GM18505 (cell line): ENCODE measurements around the gene PDE2A.

ENCODE experiments used
- ATAC-seq: cut with Tn5 transposase; IDR thresholded peaks from one replicate; pipeline ENCODE4 v1.9.1; 2021; ENCODE audit not compliant: unreplicated experiment
- POLR2A ChIP-seq: IDR thresholded peaks from 4 replicates; pipeline ENCODE4 v1.6.1; 2011; ENCODE audit warnings: borderline replicate concordance; ENCODE audit not compliant: insufficient read depth, insufficient read length; ENCODE audit errors: extremely low read depth

PDE2A gene

GRCh38 chr11:72637198-72637597 is 37.0 kb downstream of the PDE2A start:
- no peak for ATAC-seq

GRCh38 chr11:72636376-72636775 is 37.8 kb downstream of the PDE2A start:
- ATAC-seq = no peak
- no peak for TF ChIP-seq POLR2A

More at GRCh38 chr11:72637198-72637597, 37.0 kb downstream of the PDE2A start:
- no peak for TF ChIP-seq POLR2A

GRCh38 chr11:72635933-72636332 is 38.3 kb downstream of the PDE2A start:
- no peak for TF ChIP-seq POLR2A
- no peak for ATAC-seq

- no peak for ATAC-seq
- TF ChIP-seq POLR2A = no peak
These were observed 38.8 kb downstream of the PDE2A start for GRCh38 chr11:72635309-72635915.

- no peak for TF ChIP-seq POLR2A
- ATAC-seq = no peak
These were observed 39.6 kb downstream of the PDE2A start for GRCh38 chr11:72634472-72635095.

GRCh38 chr11:72634016-72634415 is 40.2 kb downstream of the PDE2A start:
- no peak for TF ChIP-seq POLR2A
- ATAC-seq = no peak

- no peak for ATAC-seq
- TF ChIP-seq POLR2A = no peak
These were observed 41.2 kb downstream of the PDE2A start for GRCh38 chr11:72633068-72633467.

- no peak for ATAC-seq
- TF ChIP-seq POLR2A = no peak
These were observed 42.2 kb downstream of the PDE2A start for GRCh38 chr11:72631806-72632731.

- no peak for ATAC-seq
- no peak for TF ChIP-seq POLR2A
These were observed 43.9 kb downstream of the PDE2A start for GRCh38 chr11:72630104-72630852.

- TF ChIP-seq POLR2A = no peak
- ATAC-seq = no peak
These were observed 45.0 kb downstream of the PDE2A start for GRCh38 chr11:72629266-72629665.

GRCh38 chr11:72627594-72628281 is 46.5 kb downstream of the PDE2A start:
- TF ChIP-seq POLR2A = no peak
- no peak for ATAC-seq

GRCh38 chr11:72626414-72626936 is 47.7 kb downstream of the PDE2A start:
- no peak for TF ChIP-seq POLR2A
- no peak for ATAC-seq

- TF ChIP-seq POLR2A = no peak
- ATAC-seq = no peak
These were observed 48.4 kb downstream of the PDE2A start for GRCh38 chr11:72625691-72626413.
